Epithelial cell of esophagus (primary cell): ENCODE data around the gene ROS1.
A peak's percentile ranks its signal among the peaks of the same experiment; 100 is the strongest.

Source experiments
- DNase-seq: peaks from one replicate; pipeline ENCODE4 v3.0.0; 2010; ENCODE audit warnings: low read depth
- H3K4me3 ChIP-seq: 2 replicates; pipeline ENCODE4 v1.5.1; 2011; ENCODE audit warnings: mild to moderate bottlenecking, low read length, control low read depth
- CTCF ChIP-seq: IDR thresholded peaks from 2 replicates; pipeline ENCODE4 v1.5.1; 2011; ENCODE audit warnings: low read depth, mild to moderate bottlenecking, low read length, control low read depth, inconsistent platforms; ENCODE audit not compliant: insufficient read depth; ENCODE audit errors: missing control alignments

ROS1 gene

GRCh38 chr6:117396228-117396627 lies 29.5 kb downstream of the ROS1 start:
- no peak for DNase-seq
- TF ChIP-seq CTCF, result no peak
- H3K4me3 ChIP-seq, result no peak overlapping the region

- no peak overlapping the region for H3K4me3 ChIP-seq
- DNase-seq, result no peak
- no peak for TF ChIP-seq CTCF
Measured at GRCh38 chr6:117395164-117395563, 30.6 kb downstream of the ROS1 start.

- DNase-seq, result peak; percentile 43
- no peak for TF ChIP-seq CTCF
Measured at GRCh38 chr6:117393045-117393444, 32.7 kb downstream of the ROS1 start.

GRCh38 chr6:117391874-117392583 lies 33.7 kb downstream of the ROS1 start:
- TF ChIP-seq CTCF, result no peak
- no peak for DNase-seq
- no peak overlapping the region for H3K4me3 ChIP-seq

More at GRCh38 chr6:117393045-117393444, 32.7 kb downstream of the ROS1 start:
- H3K4me3 ChIP-seq, result no peak overlapping the region

- DNase-seq, result peak; percentile 92
- no peak for TF ChIP-seq CTCF
- H3K4me3 ChIP-seq, result no peak overlapping the region
Measured at GRCh38 chr6:117389227-117390057, 36.3 kb downstream of the ROS1 start.

- no peak for DNase-seq
- no peak overlapping the region for H3K4me3 ChIP-seq
- no peak for TF ChIP-seq CTCF
Measured at GRCh38 chr6:117387454-117387974, 38.2 kb downstream of the ROS1 start.

GRCh38 chr6:117384659-117385058 lies 41.1 kb downstream of the ROS1 start:
- no peak for TF ChIP-seq CTCF
- no peak for DNase-seq
- H3K4me3 ChIP-seq, result no peak overlapping the region
